Activated T-cell treated with anti-CD3 and anti-CD28 coated beads, Interleukin-2, amount 50 U/mL, for 72 hours (primary cell): ENCODE results near the gene MADD. TPM values are rescaled to one million over a fixed set of nuclear protein-coding genes. Genes with fewer than 3 reads are reported as not detected.

ENCODE experiments used
- ATAC-seq, 2 donors: fragments of 150-1000 bp; cut with Tn5 transposase; replicated peaks in 1 of 2; 2 replicates each; pipeline ENCODE4 v1.10.0; 2021; ENCODE audit warnings: moderate library complexity in 2 of 2, mild to moderate bottlenecking in 1 of 2
- DNase-seq, 2 donors: peaks; one replicate each; pipeline ENCODE4 v3.0.0; 2021 to 2022; ENCODE audit warnings: mixed read lengths in 1 of 2
- H3K27ac Mint-ChIP-seq: one replicate; pipeline ENCODE4 v1.8.0; 2022; ENCODE audit warnings: mild to moderate bottlenecking, moderate library complexity, mixed read lengths
- H3K27me3 Mint-ChIP-seq: one replicate; pipeline ENCODE4 v1.8.0; 2022; ENCODE audit warnings: low read depth, mixed read lengths
- H3K36me3 Mint-ChIP-seq, 2 donors: one replicate each; pipeline ENCODE4 v1.8.0; 2022; ENCODE audit warnings: mixed read lengths in 2 of 2, mild to moderate bottlenecking in 1 of 2; ENCODE audit not compliant: insufficient read depth in 2 of 2
- H3K4me1 Mint-ChIP-seq: one replicate; pipeline ENCODE4 v1.8.0; 2022; ENCODE audit warnings: low read depth, mixed read lengths
- H3K4me3 Mint-ChIP-seq, 2 donors: one replicate each; pipeline ENCODE4 v1.8.0; 2022; ENCODE audit warnings: mild to moderate bottlenecking in 2 of 2, mixed read lengths in 2 of 2, moderate library complexity in 2 of 2
- H3K9me3 Mint-ChIP-seq, 2 donors: one replicate each; pipeline ENCODE4 v1.8.0; 2022; ENCODE audit warnings: mixed read lengths in 2 of 2
- total RNA-seq, 2 donors: library from RNA; stranded (reverse); gene quantifications; one replicate each; pipeline ENCODE4 v1.2.3, GENCODE V29; 2022

MADD gene
- total RNA-seq, 2 donors from 2014 or later, result 68.6 to 73.5 TPM

DNA sequence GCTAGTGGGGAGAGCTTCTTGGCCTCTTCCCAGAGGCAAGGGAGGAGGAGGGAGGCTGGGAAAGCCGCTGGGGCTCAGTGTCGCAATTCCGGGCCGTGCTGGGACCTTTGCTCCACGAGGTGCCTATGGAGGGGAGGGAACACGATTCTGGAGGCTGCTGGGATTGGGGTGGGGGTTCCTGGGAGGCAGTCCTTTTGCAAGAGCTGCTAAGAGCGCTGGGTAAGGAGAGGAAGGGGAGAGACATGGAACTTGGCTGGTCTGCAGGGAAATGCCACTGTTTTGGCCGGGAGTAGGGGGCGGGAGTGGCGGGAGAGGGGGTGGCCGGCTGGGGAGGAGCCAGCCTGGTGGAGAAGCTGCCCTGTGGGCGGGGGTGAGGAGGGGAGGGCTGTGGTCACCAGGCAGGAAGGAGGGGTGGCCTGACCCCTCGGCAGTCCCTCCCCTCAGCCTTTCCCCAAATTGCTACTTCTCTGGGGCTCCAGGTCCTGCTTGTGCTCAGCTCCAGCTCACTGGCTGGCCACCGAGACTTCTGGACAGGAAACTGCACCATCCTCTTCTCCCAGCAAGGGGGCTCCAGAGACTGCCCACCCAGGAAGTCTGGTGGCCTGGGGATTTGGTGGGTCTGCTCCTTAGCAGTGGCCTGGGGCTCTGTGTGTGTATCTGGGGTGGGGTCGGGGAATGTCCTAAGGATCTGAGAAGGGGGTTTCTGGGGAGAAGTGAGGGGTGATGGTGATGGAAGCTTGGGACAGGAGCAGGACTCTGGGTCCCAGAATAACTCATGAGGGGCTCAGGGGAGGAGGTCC lies 12.2 kb upstream of the MADD start, which contains the start of gene NR1H3:
NR1H3 (plus strand) TSS at position 480 of the 800 bp plus-strand sequence. CDS start 1,221 bp downstream, outside the sequence.
- no peaks in the 10 kb centered on the region for H3K36me3 Mint-ChIP-seq
- no peak within 1 kb of the TSS for H3K4me3 Mint-ChIP-seq
- ATAC-seq, result peak; percentile 21 to 22
- peaks cover 12% of the 10 kb centered on the region for H3K4me1 Mint-ChIP-seq
- no peaks in the 10 kb centered on the region for H3K27me3 Mint-ChIP-seq
- no peaks in the 10 kb centered on the region for H3K9me3 Mint-ChIP-seq
- H3K27ac Mint-ChIP-seq, result no peak within 1 kb of the TSS
- no peak for DNase-seq

DNA sequence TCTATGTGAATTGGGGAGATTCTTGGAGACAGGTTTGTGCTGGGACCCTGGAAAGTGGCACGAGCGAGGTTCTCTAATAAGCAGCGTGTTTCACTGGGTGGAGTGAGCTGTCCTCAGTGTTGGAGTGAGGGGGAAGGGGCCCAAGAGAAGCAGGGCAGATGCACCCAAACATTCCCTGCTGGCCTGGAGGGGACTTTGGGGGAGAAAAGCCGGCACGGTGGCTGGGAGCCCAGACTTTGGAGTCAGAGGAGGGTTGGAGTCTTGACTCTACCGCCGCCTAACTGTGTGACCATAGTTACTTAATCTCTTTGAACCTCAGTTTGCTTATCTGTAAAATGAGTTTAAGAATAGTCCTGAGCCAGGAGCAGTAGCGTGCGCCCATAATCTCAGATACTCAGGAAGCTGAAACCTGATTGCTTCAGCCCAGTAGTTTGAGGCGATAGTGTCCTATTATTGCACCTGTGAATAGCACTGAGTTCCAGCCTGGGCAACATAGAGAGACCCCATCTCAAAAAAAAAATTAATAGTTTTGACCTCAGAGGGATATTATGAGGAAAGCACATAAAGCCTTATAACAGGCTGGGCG lies 11.5 kb upstream of the MADD start:
- H3K4me3 Mint-ChIP-seq, result no peak overlapping the region
- ATAC-seq, result no peak
- H3K36me3 Mint-ChIP-seq, result no peaks in the 10 kb centered on the region
- H3K27me3 Mint-ChIP-seq, result no peaks in the 10 kb centered on the region
- no peak overlapping the region for H3K27ac Mint-ChIP-seq
- peaks cover 12% of the 10 kb centered on the region for H3K4me1 Mint-ChIP-seq
- DNase-seq, result no peak
- H3K9me3 Mint-ChIP-seq, result no peaks in the 10 kb centered on the region

DNA sequence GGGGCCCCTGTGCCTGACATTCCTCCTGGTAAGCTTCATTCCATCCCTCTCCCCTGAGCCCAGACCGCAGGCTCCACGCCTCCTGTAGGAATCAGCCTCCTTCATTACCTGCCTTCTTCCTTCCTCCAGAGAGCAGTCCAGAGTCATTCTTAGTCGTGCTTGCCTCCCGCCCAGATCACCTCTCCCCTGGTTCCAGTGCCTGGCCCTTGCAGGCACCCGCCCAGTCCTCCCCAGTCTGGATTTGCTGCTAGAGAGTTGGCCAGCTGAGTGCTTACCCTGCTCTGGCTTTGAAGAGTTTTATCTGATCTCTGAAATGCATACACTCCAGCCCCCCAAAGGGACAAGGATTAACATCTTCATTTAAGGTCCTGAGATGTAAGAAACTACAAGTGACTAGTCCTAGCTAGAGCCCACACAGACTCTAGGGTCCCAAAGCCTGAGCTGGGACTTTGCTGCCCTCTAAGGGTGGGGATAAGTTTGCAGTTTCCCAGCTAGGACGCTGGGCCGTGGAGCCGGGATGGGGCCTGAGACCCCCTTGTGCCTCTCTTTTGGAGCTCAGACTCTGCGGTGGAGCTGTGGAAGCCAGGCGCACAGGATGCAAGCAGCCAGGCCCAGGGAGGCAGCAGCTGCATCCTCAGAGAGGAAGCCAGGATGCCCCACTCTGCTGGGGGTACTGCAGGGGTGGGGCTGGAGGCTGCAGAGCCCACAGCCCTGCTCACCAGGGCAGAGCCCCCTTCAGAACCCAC lies 10.5 kb upstream of the MADD start:
- Mint-ChIP-seq H3K4me1 (peaks cover 12% of the 10 kb centered on the region), H3K27me3 (no peaks in the 10 kb centered on the region), H3K9me3 (no peaks in the 10 kb centered on the region), H3K27ac (no peak overlapping the region), H3K4me3 (no peak overlapping the region), H3K36me3 (no peaks in the 10 kb centered on the region)
- ATAC-seq, result peak; percentile 84 to 87
- DNase-seq, result peak; percentile 46 to 53

DNA sequence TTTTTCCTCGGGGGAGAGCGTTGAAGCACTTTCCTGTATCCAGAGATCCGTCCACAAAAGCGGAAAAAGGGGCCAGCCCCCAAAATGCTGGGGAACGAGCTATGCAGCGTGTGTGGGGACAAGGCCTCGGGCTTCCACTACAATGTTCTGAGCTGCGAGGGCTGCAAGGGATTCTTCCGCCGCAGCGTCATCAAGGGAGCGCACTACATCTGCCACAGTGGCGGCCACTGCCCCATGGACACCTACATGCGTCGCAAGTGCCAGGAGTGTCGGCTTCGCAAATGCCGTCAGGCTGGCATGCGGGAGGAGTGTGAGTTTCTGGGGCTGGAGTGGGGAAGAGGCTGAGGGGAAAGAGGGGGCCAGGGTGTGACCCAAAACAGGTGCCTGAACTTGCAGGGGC lies 9.6 kb upstream of the MADD start:
- no peaks in the 10 kb centered on the region for H3K27me3 Mint-ChIP-seq
- ATAC-seq (no peak), DNase-seq (no peak)
- no peaks in the 10 kb centered on the region for H3K9me3 Mint-ChIP-seq
- H3K4me1 Mint-ChIP-seq, result peaks cover 20% of the 10 kb centered on the region
- no peaks in the 10 kb centered on the region for H3K36me3 Mint-ChIP-seq
- no peak overlapping the region for H3K4me3 Mint-ChIP-seq
- no peak overlapping the region for H3K27ac Mint-ChIP-seq

DNA sequence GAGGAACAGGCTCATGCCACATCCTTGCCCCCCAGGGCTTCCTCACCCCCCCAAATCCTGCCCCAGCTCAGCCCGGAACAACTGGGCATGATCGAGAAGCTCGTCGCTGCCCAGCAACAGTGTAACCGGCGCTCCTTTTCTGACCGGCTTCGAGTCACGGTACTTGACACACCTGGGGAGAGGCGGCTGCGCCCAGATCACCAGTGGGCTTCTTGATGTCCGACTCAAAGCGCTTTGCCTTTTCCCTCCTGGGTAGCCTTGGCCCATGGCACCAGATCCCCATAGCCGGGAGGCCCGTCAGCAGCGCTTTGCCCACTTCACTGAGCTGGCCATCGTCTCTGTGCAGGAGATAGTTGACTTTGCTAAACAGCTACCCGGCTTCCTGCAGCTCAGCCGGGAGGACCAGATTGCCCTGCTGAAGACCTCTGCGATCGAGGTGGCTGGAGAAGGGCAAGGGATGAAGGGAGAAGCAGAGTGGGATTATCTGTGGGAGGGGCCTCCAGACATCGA lies 8.6 kb upstream of the MADD start:
- no peak for DNase-seq
- no peak for ATAC-seq
- Mint-ChIP-seq H3K4me1 (peaks cover 28% of the 10 kb centered on the region), H3K36me3 (no peaks in the 10 kb centered on the region), H3K27me3 (no peaks in the 10 kb centered on the region), H3K4me3 (no peak overlapping the region), H3K9me3 (no peaks in the 10 kb centered on the region), H3K27ac (no peak overlapping the region)

DNA sequence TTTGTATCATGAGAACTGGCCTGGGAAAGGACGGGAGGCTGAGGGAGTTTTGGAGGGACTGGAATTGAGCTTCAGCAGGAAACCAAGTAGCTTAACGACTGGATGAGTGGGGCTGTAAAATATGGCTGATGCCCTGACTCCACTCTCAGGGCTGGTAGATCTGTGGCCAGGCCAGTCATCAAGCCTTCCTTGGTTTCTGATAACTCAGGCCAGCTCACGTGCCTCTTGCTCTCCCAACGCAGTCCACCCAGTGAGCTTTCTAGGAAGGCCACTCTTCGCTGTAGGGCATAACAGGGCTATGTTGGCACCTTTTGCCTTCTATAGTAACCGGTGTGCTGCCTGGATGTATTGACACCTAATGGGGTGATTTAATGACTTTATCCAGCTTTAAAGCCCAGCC lies 5.8 kb upstream of the MADD start:
- no peaks in the 10 kb centered on the region for H3K9me3 Mint-ChIP-seq
- no peak for ATAC-seq
- H3K4me3 Mint-ChIP-seq, result no peak overlapping the region
- H3K27me3 Mint-ChIP-seq, result no peaks in the 10 kb centered on the region
- no peak for DNase-seq
- H3K27ac Mint-ChIP-seq, result no peak overlapping the region
- no peaks in the 10 kb centered on the region for H3K36me3 Mint-ChIP-seq
- H3K4me1 Mint-ChIP-seq, result peaks cover 42% of the 10 kb centered on the region

DNA sequence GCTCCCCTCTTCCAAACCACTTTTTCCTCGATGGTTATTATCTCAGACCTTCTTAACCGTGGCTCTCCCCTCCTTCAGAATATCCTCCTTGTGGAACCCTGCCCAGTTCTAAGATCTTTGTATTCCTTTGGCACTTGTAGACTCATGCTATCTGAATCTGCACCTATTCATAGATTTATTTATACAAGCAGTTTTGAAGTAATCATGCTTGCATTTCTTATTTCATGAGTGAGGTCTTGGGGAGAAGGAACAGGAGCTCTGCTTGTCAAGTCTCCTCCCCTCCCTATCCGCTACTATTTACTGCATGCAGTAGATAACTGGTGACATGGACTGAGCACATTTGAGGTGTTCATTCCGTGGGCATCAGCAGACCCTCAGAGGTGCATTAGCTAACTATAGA lies 5.4 kb upstream of the MADD start:
- no peak overlapping the region for H3K4me3 Mint-ChIP-seq
- peak overlapping the region; percentile 31 for H3K27ac Mint-ChIP-seq

DNA sequence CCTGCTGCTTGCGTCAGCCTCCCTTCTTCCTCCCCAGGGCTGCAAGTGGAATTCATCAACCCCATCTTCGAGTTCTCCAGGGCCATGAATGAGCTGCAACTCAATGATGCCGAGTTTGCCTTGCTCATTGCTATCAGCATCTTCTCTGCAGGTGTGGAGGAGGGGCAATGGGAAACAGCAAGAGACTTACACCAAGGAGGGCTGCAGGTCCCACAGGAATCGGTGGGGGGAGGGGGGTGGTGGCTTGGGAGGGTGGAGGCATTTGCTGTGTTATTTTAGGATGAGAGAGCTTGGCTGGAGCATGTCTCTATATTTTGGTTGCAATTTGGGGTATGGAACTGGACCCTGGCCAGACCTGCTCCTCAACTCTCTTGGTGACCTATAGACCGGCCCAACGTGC lies 2.1 kb upstream of the MADD start:
- Mint-ChIP-seq H3K4me1 (peaks cover 62% of the 10 kb centered on the region), H3K27ac (no peak overlapping the region), H3K4me3 (no peak overlapping the region), H3K27me3 (no peaks in the 10 kb centered on the region), H3K36me3 (peaks cover 0 to 1% of the 10 kb centered on the region in 2 donors), H3K9me3 (no peaks in the 10 kb centered on the region)
- ATAC-seq (no peak), DNase-seq (no peak)

More for the DNA sequence above, 5.4 kb upstream of the MADD start:
- Mint-ChIP-seq H3K9me3 (no peaks in the 10 kb centered on the region), H3K27me3 (no peaks in the 10 kb centered on the region), H3K4me1 (peaks cover 40% of the 10 kb centered on the region), H3K36me3 (no peaks in the 10 kb centered on the region)
- DNase-seq (no peak), ATAC-seq (no peak)

DNA sequence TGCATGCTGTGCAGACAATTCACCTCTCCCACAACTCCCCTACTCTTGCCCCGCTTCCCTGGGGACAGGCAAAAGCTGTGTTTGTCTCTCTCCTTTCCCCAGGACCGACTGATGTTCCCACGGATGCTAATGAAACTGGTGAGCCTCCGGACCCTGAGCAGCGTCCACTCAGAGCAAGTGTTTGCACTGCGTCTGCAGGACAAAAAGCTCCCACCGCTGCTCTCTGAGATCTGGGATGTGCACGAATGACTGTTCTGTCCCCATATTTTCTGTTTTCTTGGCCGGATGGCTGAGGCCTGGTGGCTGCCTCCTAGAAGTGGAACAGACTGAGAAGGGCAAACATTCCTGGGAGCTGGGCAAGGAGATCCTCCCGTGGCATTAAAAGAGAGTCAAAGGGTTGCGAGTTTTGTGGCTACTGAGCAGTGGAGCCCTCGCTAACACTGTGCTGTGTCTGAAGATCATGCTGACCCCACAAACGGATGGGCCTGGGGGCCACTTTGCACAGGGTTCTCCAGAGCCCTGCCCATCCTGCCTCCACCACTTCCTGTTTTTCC lies 1.4 kb upstream of the MADD start:
- peak overlapping the region; percentile 96 for H3K27ac Mint-ChIP-seq
- H3K9me3 Mint-ChIP-seq, result no peaks in the 10 kb centered on the region
- peaks cover 0 to 1% of the 10 kb centered on the region in 2 donors for H3K36me3 Mint-ChIP-seq
- H3K27me3 Mint-ChIP-seq, result no peaks in the 10 kb centered on the region
- H3K4me3 Mint-ChIP-seq, result peak overlapping the region; percentile 82 to 85
- peaks cover 66% of the 10 kb centered on the region for H3K4me1 Mint-ChIP-seq
- DNase-seq (no peak), ATAC-seq (no peak)

DNA sequence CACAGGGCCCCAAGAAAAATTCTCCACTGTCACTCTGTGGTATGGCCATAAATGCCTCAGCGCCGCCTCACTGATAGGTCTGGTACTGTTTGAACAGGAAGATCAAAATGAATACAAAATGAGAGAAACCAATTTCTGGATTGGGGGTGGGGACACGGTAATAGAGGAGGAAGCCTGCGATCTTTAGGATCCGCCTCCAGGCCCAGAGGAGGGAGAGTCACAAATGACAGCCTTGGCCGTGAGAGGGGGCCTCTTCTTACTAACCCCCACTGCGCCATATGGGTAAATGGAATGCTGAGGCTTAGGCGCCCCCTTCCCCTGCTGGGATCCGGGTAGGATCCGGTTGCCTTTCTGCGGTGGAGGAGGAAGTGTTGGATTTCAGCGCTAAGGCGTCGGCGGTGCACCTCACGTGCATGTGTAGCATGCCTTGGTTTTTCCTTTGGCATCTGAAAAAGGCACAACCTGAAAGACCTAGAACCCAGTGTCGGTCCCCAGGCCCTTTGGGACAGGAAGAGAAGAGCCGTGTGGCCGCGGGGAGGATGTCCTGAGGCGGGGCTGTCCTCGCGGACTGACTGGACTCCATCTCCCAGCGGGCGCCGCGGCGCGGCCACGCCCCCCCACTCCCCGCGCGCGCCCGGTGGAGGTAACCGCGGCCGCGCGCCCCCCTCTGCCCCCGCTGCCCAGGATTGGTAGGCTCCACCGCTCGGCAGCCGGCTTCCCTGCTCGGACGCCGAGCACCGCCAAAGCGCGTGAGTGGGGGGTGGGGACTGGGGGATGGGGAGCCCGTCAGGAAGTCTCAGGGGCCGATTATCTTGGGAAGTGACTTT lies 718 bp upstream of the MADD start:
- peak; percentile 85 to 89 for DNase-seq
- peak overlapping the region; percentile 82 to 85 for H3K4me3 Mint-ChIP-seq
- H3K36me3 Mint-ChIP-seq, result peaks cover 1% of the 10 kb centered on the region in 2 donors
- H3K27me3 Mint-ChIP-seq, result no peaks in the 10 kb centered on the region
- peak; percentile 67 to 69 for ATAC-seq
- H3K4me1 Mint-ChIP-seq, result peaks cover 68% of the 10 kb centered on the region
- no peaks in the 10 kb centered on the region for H3K9me3 Mint-ChIP-seq
- H3K27ac Mint-ChIP-seq, result peak overlapping the region; percentile 96

DNA sequence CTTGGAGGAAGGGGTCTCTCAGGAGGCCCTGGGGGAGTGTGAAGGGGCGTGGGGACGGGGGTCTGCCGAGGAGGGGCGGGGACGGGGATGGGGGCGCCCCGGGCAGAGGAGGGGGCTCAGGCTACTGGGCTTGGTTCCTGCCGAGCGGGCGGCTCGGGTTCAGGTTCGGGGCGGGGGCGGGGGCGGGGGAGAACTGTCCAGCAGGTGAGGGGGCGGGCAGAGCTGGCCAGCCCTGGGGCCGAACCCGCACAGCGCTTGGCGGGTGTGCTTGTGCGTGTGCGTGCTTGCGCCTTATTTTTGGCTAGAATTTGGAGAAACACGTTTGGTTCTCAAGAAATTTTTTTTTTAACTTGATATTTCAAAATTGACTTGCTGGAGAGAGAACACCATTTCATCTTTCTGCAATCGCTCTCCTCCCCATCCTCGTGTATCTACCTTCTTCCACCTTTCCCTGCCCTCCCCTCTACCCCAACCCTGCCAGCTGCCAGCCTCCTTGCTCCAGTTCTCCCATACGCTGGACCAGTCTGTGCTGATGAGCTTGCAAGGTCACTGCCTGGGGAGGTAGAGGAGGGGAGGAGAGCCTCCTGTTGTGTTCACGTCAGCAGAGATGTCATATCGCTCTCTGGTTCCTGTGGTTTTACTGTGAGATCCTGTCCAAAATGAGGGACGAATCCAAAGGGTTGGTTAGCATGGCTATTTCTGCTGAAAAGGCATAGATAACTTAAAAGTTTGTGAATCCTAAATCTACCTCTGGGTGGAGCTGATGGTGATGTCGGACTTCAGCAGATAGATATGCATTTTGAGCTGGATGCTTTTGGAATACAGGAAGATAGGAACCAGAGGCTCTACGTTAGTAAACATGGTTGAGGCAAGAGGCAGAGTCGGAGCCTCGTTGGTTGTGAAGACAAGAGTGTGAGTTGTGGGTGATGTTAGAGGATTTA lies 668 bp downstream of the MADD start:
- Mint-ChIP-seq H3K4me1 (peaks cover 62% of the 10 kb centered on the region), H3K4me3 (peak overlapping the region; percentile 82 to 93), H3K27ac (peak overlapping the region; percentile 74), H3K9me3 (no peaks in the 10 kb centered on the region), H3K27me3 (no peaks in the 10 kb centered on the region), H3K36me3 (peaks cover 1 to 6% of the 10 kb centered on the region in 2 donors)
- peak; percentile 23 to 24 for DNase-seq
- no peak for ATAC-seq
